Progenitor cell of endocrine pancreas (in vitro differentiated cells): ENCODE measurements around the gene AMIGO3. TPM values are rescaled to one million over a fixed set of nuclear protein-coding genes. Genes with fewer than 3 reads are reported as not detected.

Experiments
- DNase-seq: peaks from one replicate; pipeline ENCODE4 v3.0.0; 2021; ENCODE audit warnings: low spot score; ENCODE audit not compliant: unreplicated experiment
- H3K27ac Mint-ChIP-seq: 2 replicates; pipeline ENCODE4 v1.8.0; 2021; ENCODE audit warnings: mild to moderate bottlenecking, moderate library complexity, mixed read lengths
- H3K27me3 Mint-ChIP-seq: 2 replicates; pipeline ENCODE4 v1.8.0; 2021; ENCODE audit warnings: mixed read lengths
- H3K36me3 Mint-ChIP-seq: 2 replicates; pipeline ENCODE4 v1.8.0; 2022; ENCODE audit warnings: mixed read lengths; ENCODE audit not compliant: insufficient read depth
- H3K4me1 Mint-ChIP-seq: 2 replicates; pipeline ENCODE4 v1.8.0; 2021; ENCODE audit warnings: low read depth, mixed read lengths
- H3K4me3 Mint-ChIP-seq: 2 replicates; pipeline ENCODE4 v1.8.0; 2021; ENCODE audit warnings: low read depth, mild to moderate bottlenecking, moderate library complexity, mixed read lengths
- H3K9me3 Mint-ChIP-seq: 2 replicates; pipeline ENCODE4 v1.8.0; 2021; ENCODE audit warnings: low read depth, mixed read lengths
- total RNA-seq: library from RNA; stranded (reverse); gene quantifications from 2 replicates; pipeline ENCODE4 v1.2.1, GENCODE V29; 2021
- TF ChIP-seq, protein P1 (sequence below): fragments of 200-600 bp; sonication (generic); IDR thresholded peaks from one replicate; pipeline ENCODE4 v1.5.0; 2021; ENCODE audit warnings: antibody characterized with exemption, mild to moderate bottlenecking; ENCODE audit not compliant: unreplicated experiment

Gene AMIGO3
- total RNA-seq, 1 donor from 2014 or later = 0.86 TPM

GRCh38 chr3:49721596-49721895 is 2.1 kb upstream of the AMIGO3 start:
- no peak for DNase-seq
- TF ChIP-seq, protein P1, sequence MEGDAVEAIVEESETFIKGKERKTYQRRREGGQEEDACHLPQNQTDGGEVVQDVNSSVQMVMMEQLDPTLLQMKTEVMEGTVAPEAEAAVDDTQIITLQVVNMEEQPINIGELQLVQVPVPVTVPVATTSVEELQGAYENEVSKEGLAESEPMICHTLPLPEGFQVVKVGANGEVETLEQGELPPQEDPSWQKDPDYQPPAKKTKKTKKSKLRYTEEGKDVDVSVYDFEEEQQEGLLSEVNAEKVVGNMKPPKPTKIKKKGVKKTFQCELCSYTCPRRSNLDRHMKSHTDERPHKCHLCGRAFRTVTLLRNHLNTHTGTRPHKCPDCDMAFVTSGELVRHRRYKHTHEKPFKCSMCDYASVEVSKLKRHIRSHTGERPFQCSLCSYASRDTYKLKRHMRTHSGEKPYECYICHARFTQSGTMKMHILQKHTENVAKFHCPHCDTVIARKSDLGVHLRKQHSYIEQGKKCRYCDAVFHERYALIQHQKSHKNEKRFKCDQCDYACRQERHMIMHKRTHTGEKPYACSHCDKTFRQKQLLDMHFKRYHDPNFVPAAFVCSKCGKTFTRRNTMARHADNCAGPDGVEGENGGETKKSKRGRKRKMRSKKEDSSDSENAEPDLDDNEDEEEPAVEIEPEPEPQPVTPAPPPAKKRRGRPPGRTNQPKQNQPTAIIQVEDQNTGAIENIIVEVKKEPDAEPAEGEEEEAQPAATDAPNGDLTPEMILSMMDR = no peak
- no peak overlapping the region for H3K27ac Mint-ChIP-seq
- no peaks in the 10 kb centered on the region for H3K27me3 Mint-ChIP-seq
- H3K9me3 Mint-ChIP-seq = no peaks in the 10 kb centered on the region
- peaks cover 22% of the 10 kb centered on the region for H3K4me1 Mint-ChIP-seq
- no peaks in the 10 kb centered on the region for H3K36me3 Mint-ChIP-seq
- no peak overlapping the region for H3K4me3 Mint-ChIP-seq

GRCh38 chr3:49720855-49721595 is 1.5 kb upstream of the AMIGO3 start:
- Mint-ChIP-seq H3K4me3 (no peak overlapping the region), H3K36me3 (no peaks in the 10 kb centered on the region), H3K27ac (peak overlapping the region; percentile 56), H3K27me3 (no peaks in the 10 kb centered on the region), H3K4me1 (peaks cover 22% of the 10 kb centered on the region), H3K9me3 (no peaks in the 10 kb centered on the region)
- DNase-seq = peak; percentile 8
- TF ChIP-seq, protein P1 = no peak

GRCh38 chr3:49718858-49719213 is 648 bp downstream of the AMIGO3 start:
- no peaks in the 10 kb centered on the region for H3K36me3 Mint-ChIP-seq
- DNase-seq = peak; percentile 13
- TF ChIP-seq, protein P1 = no peak
- no peaks in the 10 kb centered on the region for H3K9me3 Mint-ChIP-seq
- H3K4me1 Mint-ChIP-seq = peaks cover 18% of the 10 kb centered on the region
- H3K27me3 Mint-ChIP-seq = no peaks in the 10 kb centered on the region
- H3K27ac Mint-ChIP-seq = peak overlapping the region; percentile 73
- peak overlapping the region; percentile 80 for H3K4me3 Mint-ChIP-seq

- Mint-ChIP-seq H3K36me3 (no peaks in the 10 kb centered on the region), H3K9me3 (no peaks in the 10 kb centered on the region), H3K27ac (peak overlapping the region; percentile 73), H3K4me1 (peaks cover 16% of the 10 kb centered on the region), H3K4me3 (peak overlapping the region; percentile 80), H3K27me3 (no peaks in the 10 kb centered on the region)
- TF ChIP-seq, protein P1 = no peak
- peak; percentile 11 for DNase-seq
These were observed 1.3 kb downstream of the AMIGO3 start for GRCh38 chr3:49717959-49718857.

DNA sequence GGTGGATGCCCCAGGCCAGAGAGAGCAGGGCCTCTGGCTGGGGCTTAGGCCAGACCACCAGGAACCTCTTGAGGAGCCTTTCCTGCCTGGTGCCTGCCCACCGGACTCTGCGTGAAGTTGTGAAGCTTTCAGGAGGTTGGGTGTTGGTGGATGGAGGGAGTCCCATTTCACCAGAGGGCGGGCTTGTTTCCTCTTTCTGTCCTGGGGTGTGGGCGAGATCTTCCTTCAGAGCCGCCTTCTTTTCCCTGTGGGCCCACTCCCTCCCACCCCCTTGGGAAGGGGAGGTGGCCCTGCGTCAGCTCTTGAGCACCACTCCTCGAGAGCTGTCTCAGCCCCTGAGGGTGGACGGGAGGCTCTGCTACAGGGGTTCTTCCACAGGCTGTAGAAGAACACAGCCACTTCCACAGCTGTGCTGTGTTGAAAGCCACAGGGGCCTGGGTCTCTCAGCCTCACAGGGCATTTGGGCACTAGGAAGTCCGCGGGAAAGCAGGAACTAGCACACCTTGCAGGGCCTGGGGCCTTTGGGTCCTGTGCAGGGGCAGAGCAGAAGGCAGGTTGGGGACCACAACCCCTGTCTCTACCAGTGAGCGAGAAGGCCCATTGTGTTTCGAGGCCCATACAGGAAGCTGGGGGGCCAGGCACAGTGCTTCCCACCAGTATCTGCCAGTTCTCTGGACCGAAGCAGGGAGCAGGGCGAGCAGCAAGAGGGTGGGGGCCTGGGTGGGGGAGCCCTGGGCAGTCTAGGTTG is 2.1 kb downstream of the AMIGO3 start:
- H3K4me3 Mint-ChIP-seq = no peak overlapping the region

More for the DNA sequence above, 2.1 kb downstream of the AMIGO3 start:
- no peaks in the 10 kb centered on the region for H3K9me3 Mint-ChIP-seq
- no peaks in the 10 kb centered on the region for H3K27me3 Mint-ChIP-seq
- H3K27ac Mint-ChIP-seq = no peak overlapping the region
- no peak for DNase-seq
- H3K4me1 Mint-ChIP-seq = peaks cover 11% of the 10 kb centered on the region
- H3K36me3 Mint-ChIP-seq = no peaks in the 10 kb centered on the region
- TF ChIP-seq, protein P1 = no peak
